GM13976 (cell line): Measurements from ENCODE around the gene CCDC102B.

Experiments
- DNase-seq: peaks from one replicate; pipeline ENCODE4 v3.0.0; 2012; ENCODE audit warnings: low spot score
- CTCF ChIP-seq: IDR thresholded peaks from 2 replicates; pipeline ENCODE4 v1.5.1; 2012; ENCODE audit warnings: borderline replicate concordance, mild to moderate bottlenecking; ENCODE audit not compliant: insufficient read depth; ENCODE audit errors: extremely low read depth, missing control alignments, control extremely low read depth
- in situ Hi-C: fragments of 300-500 bp; cut with MboI; formaldehyde crosslinking; loops from one replicate; pipeline ENCODE4 v1.12.0; 2022; ENCODE audit warnings: low sequenced_read_pairs, mixed read lengths, inconsistent platforms; ENCODE audit not compliant: unreplicated experiment

CCDC102B gene

GRCh38 chr18:68915061-68915460 lies 117.2 kb downstream of the CCDC102B start:
- no peak for DNase-seq
- in situ Hi-C loops, result no loop called here
- no peak for TF ChIP-seq CTCF

GRCh38 chr18:68916734-68917133 lies 118.9 kb downstream of the CCDC102B start:
- TF ChIP-seq CTCF, result no peak
- DNase-seq, result no peak
- in situ Hi-C loops, result no loop called here

GRCh38 chr18:68918216-68918615 lies 120.3 kb downstream of the CCDC102B start:
- no peak for TF ChIP-seq CTCF
- in situ Hi-C loops, result no loop called here
- DNase-seq, result no peak

- no peak for DNase-seq
- in situ Hi-C loops, result no loop called here
- no peak for TF ChIP-seq CTCF
Measured at GRCh38 chr18:68919900-68920299, 122.0 kb downstream of the CCDC102B start.

- DNase-seq, result no peak
- no peak for TF ChIP-seq CTCF
- in situ Hi-C loops, result no loop called here
Measured at GRCh38 chr18:68922392-68922791, 124.5 kb downstream of the CCDC102B start.

GRCh38 chr18:68925268-68925667 lies 127.4 kb downstream of the CCDC102B start:
- in situ Hi-C loops, result loop anchor here (25.0 kb wide), 1 partner anchor 1162 kb away; no protein-coding TSS in a partner anchor
- peak; percentile 59 for TF ChIP-seq CTCF
- no peak for DNase-seq

GRCh38 chr18:68928762-68929675 lies 131.1 kb downstream of the CCDC102B start:
- no peak for DNase-seq
- TF ChIP-seq CTCF, result no peak
- in situ Hi-C loops, result loop anchor here (25.0 kb wide), 1 partner anchor 1158 kb away; no protein-coding TSS in a partner anchor
